ENCODE data around the gene PDHA1.

DNA sequence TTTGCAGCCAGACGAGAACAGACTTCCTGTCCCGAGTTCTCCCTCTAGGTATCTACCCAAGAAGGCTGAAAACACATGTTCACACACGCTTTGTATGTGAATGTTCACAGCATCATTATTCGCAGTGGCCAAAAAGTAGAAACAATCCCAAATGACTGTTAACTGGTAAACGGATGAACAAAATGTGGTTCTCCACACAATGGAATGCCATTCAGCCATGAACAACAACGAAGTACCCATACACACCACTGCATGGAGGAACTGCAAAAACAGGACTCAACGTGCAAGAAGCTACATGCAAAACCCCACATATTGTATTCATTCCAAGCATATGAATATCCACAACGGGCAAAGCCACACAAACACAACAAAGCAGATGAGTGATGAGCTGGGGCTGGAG lies 45.0 kb downstream of the PDHA1 start:
- TF ChIP-seq CTCF (IDR thresholded peaks at IDR 0.05) (no peak), POLR2A (IDR thresholded peaks at IDR 0.05) (no peak)

Data from adrenal gland (tissue), 5 donors.